HG02852 (cell line): Measurements from ENCODE around the gene SERPINH1.

Experiments used
- ATAC-seq: cut with Tn5 transposase; IDR thresholded peaks from one replicate; pipeline ENCODE4 v1.9.1; 2021; ENCODE audit warnings: mild to moderate bottlenecking, moderate library complexity; ENCODE audit not compliant: unreplicated experiment

Gene SERPINH1

DNA sequence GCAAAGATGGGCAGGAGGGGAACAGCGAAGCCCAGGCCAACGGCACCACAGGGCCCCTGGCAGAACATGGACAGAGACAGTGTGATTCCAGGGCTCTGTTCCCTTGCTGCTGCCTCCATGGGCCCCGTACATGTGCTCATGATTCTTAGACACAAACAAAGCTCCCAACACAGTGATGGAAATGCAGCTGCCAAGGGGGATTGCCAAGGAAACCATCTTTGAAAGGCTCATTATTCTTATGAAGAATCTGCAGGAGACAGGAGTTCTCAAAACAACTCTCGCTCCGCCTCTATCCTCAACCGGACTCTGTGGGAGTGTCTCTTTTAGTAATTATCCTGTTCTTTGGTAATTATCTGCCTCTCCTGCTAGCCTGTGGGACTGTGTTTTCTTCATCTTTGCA, 32.2 kb downstream of the SERPINH1 start:
- ATAC-seq = no peak

DNA sequence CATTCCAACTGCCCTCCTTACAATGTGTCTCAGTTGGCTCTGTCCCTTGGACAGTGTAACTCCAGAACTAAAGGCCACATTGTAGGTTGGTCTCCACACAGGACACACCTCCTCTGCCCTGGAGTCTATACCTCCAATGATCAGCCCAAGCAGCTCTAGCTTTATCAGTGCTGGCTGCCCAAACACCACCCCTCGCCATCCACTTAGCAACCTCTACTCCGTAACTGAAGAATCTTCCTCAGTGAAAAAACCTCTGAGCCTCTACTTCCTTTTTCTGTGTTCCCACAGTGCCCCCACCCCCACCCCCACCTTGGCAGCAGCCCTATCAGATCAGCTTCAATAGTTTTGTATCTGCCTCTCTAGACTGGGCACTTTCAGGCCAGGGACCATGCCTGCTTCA, 33.4 kb downstream of the SERPINH1 start:
- no peak for ATAC-seq

DNA sequence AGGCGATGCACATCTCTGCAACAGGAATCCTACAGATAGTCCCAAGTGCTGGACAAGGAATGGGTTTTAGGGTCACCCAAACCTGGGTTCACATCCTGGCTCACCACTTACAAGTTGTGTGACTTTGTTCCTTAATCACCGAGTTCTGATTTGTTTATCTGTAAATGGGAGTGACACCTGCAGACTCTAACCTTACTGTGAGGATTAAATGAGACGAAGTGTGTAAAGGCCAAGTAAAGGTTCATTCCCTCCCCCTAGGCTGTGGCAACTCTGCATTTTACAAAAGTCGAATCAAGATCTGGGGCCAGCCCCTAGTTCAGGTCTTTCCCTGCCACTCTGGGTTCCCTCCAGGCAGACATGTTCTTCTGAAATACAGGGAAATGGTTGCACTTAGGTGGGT, 34.9 kb downstream of the SERPINH1 start:
- ATAC-seq = no peak

DNA sequence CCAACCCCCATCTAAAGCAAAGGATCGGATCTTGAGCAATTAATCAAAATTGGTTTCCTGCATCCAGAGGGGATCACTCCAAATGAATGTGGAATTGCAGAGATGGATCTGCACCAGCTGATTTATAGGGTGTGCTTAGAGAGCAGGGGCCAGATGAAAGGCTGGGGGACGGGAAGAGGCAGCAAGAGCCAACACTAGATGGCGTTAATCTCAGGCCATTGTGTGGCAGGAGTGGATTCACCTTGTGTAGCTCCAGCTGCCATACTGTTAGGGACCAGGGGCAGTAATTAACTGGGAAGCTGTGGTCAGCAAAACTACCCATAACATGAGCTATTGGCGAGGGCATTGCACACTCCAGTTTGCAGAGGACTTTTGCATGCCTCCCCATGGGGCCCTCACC, 35.6 kb downstream of the SERPINH1 start:
- ATAC-seq = no peak

DNA sequence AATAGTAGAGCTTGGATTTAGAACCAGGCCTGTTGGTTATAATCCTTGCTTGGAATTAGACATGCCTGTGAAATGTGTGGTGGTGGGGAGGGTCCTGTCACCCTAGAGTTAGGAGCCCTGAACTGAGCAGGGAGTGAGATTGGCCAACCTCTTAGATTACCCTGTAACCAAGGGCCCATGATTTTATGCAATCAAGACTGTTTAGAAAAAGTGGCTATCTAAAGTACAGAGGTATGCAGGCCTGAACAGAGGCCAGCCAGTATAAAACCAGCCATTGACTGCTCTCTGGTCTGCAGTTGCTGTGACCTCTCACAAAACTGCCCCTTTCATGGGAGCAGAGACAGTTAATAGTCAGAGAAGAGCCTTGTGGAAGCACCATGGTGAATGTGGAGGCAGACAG, 36.2 kb downstream of the SERPINH1 start:
- ATAC-seq = no peak

DNA sequence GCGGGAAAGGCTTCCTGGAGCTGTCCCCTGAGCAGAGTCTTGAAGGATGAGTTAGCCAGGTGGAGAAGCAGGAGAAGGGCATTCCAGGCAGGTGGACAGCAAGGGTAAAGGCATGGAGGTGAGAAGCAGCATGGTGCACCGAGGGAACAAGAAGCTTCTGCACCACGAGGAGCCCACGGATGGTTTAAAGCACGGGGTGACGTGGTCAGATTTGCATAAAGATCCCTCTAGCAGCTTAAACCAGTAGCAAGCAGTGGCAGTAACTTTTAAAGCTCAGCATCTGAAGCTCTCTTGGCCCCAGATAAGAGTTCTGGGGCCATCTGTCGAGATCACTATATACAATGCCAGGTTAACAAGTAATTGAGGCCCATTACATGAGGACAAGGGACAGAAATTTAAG, 36.8 kb downstream of the SERPINH1 start:
- no peak for ATAC-seq

DNA sequence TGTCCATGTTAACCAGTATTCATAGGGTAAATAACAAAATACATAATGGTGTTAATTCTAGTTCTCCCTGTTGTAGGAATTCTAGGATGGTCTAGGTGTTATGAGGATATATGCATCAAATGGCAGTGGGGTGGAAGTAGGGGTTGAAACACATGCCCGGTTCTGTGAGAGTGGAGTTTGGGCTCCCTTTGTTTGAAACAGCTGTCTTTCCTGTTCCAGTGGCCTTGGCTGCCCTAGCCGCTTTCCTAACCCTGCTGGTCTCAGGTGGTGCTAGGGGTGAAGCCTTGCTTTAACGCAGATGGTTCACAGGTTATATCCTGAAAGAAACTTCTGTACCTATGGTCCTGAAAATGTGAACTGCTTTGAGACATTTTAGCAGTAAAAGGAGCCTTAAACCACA, 38.3 kb downstream of the SERPINH1 start:
- no peak for ATAC-seq

DNA sequence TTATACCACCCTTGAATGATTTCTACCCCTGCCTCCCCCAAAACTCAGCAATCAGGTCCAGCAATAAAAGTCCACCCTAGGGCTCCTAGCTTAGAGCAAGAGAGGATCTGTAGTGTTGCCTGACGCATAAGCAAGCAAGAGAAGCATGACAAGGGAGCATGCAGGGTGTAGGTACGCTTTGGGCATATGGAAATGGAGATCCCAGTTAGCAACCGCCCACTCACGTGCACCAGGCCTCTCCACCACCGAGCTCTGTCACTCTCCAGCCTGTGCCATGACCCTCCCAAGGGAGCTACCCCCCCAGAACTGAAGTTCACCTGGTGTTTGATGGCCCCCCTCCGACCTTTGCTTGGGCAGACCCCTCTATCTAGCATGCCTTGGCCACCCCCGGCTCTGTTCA, 39.4 kb downstream of the SERPINH1 start:
- no peak for ATAC-seq

DNA sequence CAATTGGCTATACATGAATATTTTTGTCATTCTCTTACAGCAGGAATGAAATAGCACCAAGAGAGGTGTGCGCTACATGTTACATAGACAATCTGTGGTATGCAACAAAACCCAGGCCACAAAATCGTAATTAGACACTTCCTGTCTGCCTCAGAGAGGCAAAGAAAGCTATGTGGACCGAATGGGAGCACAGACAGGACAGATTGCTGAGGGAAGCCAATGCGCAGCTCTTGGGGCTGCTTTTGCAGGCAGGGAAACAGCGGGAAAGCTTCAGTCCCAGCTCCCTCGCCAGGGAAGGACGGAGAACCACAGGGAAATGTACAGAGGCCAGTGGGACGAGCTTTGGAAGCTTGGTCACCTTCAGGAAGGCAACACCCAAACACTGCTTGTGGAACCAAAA, 40.9 kb downstream of the SERPINH1 start:
- no peak for ATAC-seq

DNA sequence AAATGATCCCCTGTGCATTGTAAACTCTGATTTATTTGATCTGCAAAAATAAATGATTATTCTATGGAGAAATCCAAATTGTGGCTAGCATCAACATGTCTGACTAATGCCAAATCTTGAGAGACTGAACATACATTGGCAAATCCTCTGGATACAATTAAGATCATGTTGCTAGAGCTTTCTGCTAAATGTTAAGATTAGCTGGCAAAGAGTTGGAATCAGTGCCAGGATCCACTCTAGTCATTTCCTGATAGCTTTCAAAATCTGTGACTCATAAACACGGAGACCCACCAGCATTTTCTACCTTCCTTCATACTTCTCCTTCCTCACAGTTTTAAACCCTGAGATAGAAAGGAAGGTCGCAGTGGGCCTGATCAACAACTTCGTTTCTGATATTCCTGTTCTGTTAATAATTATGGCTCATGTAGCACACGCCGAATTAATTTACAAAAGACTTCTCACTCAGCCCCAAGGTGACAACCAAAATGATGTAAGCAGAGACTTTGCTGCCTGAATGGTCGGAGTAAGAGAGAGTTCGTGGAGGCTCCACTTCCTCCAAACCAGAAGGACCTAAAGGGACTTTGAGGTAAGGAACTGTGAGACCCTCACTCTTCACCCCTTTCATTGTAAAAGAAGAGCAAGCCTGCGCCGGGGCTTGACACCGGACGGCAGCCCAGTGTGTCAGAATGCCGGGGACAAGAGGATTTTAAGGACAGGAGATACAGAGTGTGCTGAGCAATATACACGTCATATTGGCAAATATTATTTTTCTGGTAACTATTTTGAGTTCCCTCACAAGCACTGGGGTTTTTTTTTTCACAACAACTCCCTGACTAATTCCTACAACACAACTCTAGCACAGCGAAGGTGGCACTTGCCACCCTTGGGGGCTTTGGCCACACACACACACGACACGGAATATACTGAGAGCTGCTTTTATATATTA, 42.0 kb downstream of the SERPINH1 start:
- ATAC-seq = no peak

DNA sequence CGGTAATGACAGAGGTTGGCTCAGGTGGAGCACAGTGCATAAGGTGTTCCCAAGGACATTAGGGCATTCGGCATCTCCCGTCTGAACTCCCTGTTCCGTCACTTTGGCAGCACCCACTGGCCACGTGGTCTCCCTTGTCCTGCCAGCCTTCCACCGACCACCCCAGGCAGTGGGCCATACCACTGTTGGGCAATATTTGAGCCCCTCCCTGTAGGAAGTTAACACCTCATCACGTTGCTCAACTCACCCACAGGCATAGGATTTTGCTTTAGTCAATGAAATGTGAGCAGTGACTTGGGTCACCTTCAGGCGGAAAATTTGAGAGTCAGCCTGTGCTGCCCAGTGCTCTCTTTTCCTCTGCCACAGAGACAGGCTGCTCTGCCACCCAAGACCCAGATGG, 44.0 kb downstream of the SERPINH1 start:
- no peak for ATAC-seq

DNA sequence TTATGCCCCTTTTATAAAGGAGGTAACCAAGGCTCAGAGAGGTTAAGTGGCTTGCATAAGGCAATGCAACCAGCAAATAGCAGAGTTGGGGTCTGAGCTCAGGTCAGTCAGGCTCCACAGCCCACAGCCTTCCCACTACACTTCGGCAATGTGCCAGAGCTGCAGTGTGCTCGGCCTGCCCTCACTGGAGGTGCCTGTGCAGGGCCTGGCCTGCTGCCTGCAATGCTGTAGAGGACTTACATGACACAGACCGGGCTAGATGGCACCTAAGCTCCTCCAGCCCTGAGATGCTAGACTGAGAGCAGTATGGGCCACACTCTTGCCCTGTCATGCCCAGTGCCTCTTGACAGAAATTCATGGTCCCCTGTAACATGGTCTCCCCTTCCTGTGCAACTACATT, 49.8 kb downstream of the SERPINH1 start:
- ATAC-seq = no peak

DNA sequence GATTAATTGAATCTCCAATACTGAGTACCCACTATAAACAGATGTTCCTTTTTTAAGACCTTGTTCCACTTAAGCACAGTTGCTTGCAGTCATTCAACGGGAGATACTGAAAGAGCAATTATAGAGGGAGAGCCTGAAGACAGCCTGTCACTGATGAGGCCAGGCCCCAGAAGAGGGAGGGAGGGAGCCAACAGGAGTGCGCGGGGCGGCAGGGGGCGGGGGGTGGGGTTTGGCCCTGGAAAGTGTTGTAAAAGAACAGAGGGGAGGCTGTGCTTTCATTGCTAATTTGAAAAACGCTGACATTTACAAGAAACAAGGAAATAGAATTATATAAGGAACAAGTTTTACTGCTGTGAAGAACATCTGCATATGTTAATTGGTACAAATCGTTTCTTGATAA, 53.7 kb downstream of the SERPINH1 start:
- ATAC-seq = no peak

DNA sequence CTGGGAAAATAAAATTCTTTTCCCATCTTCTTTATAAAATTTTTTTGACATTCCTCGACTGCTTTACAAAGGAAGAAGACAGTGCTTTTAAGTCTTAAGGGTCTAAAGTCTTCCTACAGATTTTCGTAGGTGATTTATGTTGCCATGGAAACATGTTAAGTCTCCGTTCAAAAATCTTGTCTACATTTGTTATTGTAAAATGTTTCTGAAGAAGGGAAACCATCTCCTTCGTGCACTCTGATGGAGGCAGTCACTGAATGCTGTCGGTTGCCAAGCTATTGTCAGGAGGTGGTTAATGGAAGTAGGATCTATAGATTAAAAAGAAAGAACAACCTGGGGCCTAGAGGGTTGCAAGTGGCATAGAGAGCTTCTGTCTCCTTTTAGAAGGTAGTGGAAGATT, 54.2 kb downstream of the SERPINH1 start:
- ATAC-seq = no peak
